WTC11 (cell line): ENCODE measurements around the gene NUAK2.

Experiments used
- ATF1 ChIP-seq: sonication (generic); formaldehyde crosslinking; IDR thresholded peaks from 2 replicates; pipeline ENCODE4 v1.8.1; 2023; ENCODE audit warnings: mild to moderate bottlenecking, moderate library complexity, missing genetic modification reagents
- CTCF ChIP-seq: fragments of 200-600 bp; IDR thresholded peaks from 2 replicates; pipeline ENCODE4 v1.8.0; 2022; ENCODE audit warnings: antibody characterized with exemption
- MYBL2 ChIP-seq: sonication (generic); formaldehyde crosslinking; IDR thresholded peaks from 2 replicates; pipeline ENCODE4 v1.8.1; 2023; ENCODE audit warnings: mild to moderate bottlenecking, moderate library complexity, missing genetic modification reagents
- RELA ChIP-seq: sonication (generic); formaldehyde crosslinking; IDR thresholded peaks from 2 replicates; pipeline ENCODE4 v1.8.1; 2022; ENCODE audit warnings: missing genetic modification reagents, mild to moderate bottlenecking, borderline replicate concordance
- TCF7 ChIP-seq: sonication (generic); formaldehyde crosslinking; IDR thresholded peaks from 2 replicates; pipeline ENCODE4 v1.8.0; 2022; ENCODE audit warnings: mild to moderate bottlenecking, low read depth, missing genetic modification reagents, moderate library complexity

GRCh38 chr1:205294175-205294917, 27.2 kb downstream of the NUAK2 start:
- TF ChIP-seq CTCF (no peak), ATF1 (CRISPR knock-in tag) (no peak), MYBL2 (no peak), TCF7 (CRISPR knock-in tag) (no peak), RELA (CRISPR knock-in tag) (no peak)
